Gastroesophageal sphincter (tissue), 3 donors: ENCODE measurements around the gene ESCO1.

Experiments used
- CTCF ChIP-seq, 4 experiments: fragments of 200-600 bp in 2 of 4; fragments of 450-650 bp in 2 of 4; sonication (generic) in 1 of 4; IDR thresholded peaks; one replicate each; pipeline ENCODE4 v1.5.1; 2017 to 2019; ENCODE audit warnings: antibody characterized with exemption in 4 of 4, mild to moderate bottlenecking in 2 of 4, moderate library complexity in 2 of 4
- EP300 ChIP-seq: sonication (generic); formaldehyde crosslinking; IDR thresholded peaks from one replicate; pipeline ENCODE4 v1.6.1; 2017; ENCODE audit warnings: antibody characterized with exemption, mild to moderate bottlenecking
- POLR2A ChIP-seq, 2 donors: fragments of 450-650 bp; IDR thresholded peaks; one replicate each; pipeline ENCODE4 v1.6.1; 2017; ENCODE audit warnings: antibody characterized with exemption in 2 of 2, mild to moderate bottlenecking in 2 of 2, moderate library complexity in 1 of 2
- POLR2AphosphoS5 ChIP-seq: sonication (generic); formaldehyde crosslinking; IDR thresholded peaks from one replicate; pipeline ENCODE4 v1.6.1; 2017; ENCODE audit warnings: antibody characterized with exemption

- TF ChIP-seq POLR2A (IDR thresholded peaks at IDR 0.05) = no peak
- TF ChIP-seq CTCF (IDR thresholded peaks at IDR 0.05) = no peak
- no peak for TF ChIP-seq EP300
- TF ChIP-seq POLR2AphosphoS5 = no peak
Observed at GRCh38 chr18:21605213-21605612, 4.7 kb upstream of the ESCO1 start.
